Fibroblast of peridontal ligament (primary cell): ENCODE measurements around the gene OGDHL.
"Not testable (repeated sequence)": the region's sequence is repeated elsewhere in the genome, so short reads cannot be mapped to it uniquely, and the experiment has no call there.

Experiments
- DNase-seq: peaks from one replicate; pipeline ENCODE4 v3.0.0-alpha.2; 2010; ENCODE audit errors: extremely low read depth

OGDHL gene

DNA sequence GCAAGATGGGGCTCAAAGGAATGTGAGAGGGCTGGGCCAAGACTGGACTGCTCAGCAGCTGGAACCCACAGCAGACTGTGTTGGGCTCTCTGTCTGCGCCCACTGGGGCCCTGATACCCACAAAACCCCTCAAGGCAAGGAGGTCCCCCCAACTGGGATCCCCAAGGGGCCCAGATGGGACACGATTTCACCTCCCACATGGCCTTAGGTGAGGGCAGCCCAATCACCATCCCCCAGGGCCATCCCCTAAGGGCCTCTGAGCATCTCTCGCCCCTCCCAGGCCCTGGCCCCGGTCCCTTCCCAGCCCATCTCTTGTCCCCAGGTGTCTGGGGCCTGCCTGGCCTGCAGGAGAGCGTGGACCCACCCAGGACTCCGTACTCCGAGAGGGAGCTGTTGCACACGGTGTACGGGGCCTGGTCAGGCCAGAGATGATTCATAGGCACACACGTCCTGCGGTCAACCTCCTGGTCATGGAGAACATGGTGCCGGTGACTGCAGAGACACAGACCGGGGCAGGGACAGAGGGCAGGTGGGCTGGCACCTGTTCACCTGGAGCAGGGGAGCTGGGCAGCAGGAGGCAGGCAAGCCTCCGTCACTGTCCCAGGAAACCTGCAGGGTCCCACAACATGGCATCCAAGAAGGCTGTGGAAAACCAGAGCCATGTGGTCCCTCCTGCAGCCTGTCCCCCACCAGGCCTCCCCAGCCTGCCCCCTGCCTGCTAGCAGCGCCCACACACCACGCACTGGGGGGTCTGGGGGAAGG lies 21.6 kb downstream of the OGDHL start:
- no peak for DNase-seq

DNA sequence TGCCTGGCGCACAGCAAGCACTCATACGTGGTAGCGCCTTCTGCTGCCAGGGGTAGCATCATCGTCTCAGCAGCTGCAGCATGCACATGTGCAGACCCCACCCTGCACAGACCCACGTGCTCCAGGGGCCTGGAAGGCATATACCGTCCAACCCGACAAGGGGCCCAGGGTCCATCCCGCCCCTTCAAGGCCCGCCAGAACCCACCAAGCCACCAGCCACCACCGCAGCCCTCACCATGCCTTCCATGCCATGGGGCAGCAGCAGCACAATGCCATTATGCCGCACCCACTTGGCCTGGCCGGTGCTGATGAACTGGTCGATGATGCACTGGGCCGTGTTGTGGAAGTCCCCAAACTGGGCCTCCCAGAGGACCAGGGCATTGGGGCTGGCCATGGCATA lies 22.7 kb downstream of the OGDHL start:
- no peak for DNase-seq

DNA sequence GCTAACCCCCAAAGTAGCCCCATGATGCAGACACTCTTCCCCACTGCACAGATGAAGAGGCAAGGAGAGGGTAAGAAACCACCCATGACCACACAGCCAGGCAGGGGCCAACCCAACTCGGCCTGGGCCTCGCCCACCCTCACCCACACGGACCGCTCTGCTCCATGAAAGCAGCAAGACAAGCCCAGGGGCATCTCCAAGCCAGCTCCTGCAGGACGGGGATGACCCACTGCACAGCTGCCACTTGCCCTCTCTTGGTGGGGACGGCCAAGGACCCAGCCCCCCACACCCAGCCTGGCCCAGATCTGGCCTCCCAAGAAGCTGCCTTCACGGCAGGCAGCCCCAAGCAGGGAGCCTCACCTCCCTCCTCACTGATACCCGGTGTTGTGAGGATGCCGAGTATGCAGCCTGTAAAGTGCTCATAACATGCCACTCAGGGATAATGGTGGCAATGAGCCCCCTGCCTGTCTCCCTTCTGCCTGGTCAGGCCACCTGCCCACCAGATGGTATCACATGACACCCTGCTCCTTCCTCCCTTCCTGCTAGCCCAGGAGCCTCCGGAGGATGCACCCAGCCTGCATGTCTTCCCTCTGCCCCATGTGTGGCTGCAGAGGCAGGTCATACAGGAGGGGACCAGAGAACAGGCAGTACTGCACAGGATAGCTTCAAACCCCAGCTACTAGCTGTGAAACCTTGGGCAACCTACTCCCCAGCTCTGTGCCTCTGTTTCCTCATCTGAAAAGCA lies 23.3 kb downstream of the OGDHL start:
- no peak for DNase-seq

DNA sequence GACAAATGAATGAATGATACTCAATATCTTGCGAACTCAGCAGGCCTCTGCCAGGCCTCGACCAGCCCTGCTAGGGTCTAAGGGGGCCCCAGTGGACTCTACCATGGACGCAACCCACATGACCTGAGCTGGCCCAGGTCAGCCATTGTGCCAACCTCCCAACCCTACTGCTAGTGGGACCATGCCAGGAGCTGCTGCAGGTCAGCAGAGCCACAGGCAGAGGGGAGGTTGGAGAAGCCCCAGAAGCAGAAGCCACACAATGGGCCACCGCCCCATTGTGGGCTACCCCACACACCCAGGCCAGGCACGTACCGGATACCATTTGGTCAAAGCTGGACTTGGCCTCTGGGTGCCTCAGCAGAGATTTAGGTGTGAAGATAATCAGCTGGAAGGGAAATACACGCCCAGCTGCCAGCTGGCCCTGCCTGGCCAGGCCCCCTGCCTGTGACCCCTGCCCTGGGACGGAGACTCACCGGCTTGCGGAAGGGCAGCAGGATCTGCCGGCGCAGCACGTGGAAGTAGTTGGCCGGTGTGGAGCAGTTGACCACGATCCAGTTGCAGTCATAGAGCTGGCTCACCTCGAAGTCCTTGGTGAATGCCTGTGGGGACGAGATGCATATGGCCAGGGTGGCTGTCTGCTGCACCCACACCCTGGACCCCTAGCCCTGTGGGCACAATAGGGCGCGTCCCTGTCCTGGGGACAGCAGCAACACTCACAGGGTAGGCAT lies 24.5 kb downstream of the OGDHL start:
- DNase-seq, result no peak

DNA sequence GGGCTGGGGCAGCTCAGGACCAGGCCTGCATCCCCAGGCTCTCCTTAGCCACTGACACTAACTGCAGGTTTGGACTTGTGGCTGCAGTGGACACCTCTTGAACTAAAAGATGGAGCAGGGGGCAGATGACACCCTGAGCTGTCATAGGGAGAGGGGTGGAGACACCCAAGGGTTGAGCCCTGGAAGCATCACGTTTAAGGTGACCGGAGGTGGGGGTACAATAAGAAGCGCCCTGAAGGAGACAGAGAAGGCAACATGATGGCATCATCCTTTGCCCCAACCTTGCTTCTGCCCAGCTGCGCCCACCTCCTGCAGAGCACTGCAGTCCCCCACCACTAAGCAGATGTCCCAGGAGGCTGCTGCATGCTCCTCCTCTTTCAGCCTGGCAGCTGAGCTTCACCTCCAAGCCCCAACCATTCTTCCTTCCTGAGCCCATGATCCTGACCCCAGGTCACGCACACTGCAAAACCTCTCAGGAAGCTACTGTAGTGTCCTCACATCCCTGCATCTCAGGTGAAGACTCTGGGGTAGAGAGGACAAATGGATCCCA lies 25.5 kb downstream of the OGDHL start:
- DNase-seq, result no peak

DNA sequence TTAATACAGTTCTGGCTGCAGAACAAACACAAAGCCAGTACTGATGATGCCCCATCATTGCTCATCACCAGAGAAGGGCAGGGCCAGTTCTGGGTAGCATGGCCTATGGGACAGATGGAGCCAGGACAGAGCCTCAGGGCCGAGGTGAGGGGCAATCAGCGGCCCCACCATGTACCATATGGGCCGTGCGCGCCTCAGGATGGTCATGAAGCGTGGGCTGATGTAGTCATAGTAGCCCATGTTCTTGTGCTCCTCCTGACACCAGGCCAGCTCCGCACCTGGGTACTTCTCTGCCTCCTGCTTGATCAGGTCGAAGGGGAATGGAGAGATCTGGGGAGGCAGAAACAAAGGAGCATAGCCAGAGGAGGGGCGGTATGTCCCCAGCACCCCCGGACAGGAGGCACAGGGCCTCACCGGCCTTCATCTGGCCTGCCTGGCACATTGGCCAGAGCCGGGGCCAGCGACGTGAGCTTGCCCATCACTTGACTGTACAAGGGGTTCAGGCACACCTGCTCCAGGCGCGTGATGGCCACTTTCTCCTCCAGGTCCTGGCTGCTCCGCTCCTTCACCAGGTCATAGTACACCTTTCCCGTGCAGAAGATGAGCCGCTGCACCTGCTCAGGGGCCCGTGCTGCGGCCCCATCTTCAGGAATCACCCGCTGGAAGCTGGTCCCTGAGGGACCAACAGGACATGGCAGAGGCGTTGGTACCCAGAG lies 26.1 kb downstream of the OGDHL start:
- no peak for DNase-seq

DNA sequence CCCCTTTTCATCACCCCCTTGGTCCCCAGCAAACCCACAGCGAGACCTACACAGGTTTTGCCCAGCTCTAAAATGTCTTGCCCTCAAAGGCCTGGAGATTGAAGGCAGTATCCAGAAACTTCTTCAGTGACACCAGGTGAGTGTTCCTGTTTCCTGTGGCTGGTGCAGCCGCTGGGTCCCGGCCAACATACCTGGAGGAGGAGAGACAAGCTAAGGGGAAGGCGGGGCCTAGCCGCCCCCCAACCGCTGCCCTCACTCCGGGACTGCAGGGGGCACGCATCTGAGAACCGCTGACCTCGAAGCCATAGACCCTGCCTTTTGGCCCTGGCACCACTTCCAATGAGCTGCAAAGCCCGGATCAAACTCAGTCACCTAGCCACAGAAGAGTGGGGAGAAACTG lies 27.0 kb downstream of the OGDHL start:
- no peak for DNase-seq

DNA sequence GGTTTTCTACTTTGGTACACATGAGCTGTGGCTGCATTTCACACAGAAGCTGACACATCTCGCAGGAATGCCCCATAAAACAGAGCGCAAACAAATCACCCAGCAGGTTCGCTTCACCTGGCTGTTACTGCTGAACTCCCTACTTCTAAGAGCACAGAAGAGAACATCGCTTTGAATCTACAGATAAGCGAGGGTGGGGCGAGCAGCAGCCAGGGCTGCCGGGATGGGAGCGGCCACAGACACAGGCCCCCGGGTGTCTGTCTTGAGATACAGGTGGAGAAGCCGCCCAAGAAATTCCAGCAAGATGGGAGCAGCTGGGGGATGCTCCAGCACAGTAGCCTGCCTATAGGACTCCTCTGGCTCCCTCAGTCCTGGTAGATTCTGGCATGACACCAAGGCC lies 27.4 kb downstream of the OGDHL start:
- DNase-seq, result no peak

DNA sequence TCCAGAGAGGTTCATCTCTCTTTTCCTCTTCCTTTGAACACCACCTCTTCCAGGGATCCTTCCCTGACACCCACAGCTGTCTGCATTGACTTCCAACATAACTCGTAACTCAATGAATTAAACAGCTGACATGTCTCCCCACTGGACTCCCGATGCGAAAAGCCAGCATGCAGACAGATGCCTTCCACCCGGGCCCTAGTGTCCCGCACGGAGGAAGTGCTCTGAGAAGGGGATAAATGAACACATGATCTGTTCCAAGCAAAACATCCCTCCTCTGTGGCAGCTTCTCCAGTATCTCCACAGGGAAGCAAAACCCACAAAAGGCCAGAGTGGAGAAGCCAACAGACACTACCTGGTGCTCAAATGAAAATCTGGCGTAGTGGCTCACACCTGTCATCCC lies 28.3 kb downstream of the OGDHL start:
- no peak for DNase-seq

DNA sequence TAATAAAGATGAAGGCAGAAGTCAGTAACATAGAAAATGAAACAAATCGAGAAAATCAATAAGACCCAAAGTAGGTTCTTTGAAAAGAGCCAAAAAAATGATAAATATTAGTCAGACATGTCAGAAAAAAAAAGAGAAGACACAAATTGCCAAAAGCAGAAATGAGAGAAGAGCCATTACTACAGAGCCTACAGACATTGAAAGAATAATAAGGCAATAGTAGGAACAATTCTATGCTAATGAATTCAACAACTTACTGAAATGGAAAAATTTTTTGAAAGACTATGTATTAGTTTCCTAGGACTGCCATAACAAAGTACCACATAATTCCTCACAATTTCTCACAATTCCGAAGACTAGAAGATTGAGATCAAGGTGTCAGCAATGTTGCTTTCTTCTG lies 35.5 kb downstream of the OGDHL start:
- DNase-seq, result no peak

DNA sequence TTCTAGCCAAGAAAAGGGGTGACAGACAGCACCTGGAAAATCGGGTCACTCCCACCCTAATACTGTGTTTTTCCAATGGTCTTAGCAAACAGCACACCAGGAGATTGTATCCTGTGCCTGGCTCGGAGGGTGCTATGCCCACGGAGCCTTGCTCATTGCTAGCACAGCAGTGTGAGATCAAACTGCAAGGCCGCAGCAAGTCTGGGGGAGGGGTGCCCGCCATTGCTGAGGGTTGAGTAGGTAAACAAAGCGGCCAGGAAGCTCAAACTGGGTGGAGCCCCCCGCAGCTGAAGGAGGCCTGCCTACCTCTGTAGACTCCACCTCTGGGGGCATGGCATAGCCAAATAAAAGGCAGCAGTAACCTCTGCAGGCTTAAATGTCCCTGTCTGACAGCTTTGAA lies 47.0 kb downstream of the OGDHL start:
- DNase-seq, result not testable (repeated sequence)

DNA sequence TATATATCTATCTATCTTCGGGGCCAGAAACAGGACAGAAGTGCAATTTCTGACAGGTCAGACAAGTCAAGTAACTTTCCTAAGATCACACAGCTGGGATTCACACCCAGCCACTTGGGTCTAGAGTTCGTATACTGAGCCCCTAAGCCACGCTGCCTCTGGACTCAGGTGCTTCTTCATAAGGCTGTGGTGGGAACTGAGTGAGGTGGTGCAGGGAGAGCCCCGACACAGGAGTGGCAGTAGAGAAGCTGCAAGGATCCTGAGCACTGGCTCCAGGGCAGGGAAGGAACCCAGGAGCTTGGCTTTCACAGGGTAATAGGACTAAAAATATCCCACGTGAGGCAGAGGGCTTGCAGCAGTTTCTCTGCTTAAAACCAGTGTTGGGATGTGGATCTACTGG lies 48.9 kb downstream of the OGDHL start:
- no peak for DNase-seq

DNA sequence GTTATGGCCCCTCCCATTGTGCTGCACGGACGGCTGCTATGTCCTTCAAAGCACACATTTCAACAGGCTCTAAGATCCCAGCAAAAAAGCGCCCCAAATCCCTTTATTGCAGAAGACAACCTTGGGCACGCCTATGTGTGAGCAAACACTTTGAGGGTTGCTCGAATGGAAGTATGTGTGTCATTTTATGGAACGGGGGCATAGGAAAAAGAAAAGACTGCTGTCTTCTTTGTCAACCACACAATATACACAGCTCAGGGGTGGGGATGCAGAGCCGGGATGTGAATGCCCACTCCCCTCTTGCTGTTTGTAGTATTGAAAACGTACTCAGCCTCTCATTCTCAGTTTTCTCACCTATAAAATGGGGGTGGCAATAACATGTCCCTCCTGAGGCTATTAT lies 50.6 kb downstream of the OGDHL start:
- DNase-seq, result no peak

DNA sequence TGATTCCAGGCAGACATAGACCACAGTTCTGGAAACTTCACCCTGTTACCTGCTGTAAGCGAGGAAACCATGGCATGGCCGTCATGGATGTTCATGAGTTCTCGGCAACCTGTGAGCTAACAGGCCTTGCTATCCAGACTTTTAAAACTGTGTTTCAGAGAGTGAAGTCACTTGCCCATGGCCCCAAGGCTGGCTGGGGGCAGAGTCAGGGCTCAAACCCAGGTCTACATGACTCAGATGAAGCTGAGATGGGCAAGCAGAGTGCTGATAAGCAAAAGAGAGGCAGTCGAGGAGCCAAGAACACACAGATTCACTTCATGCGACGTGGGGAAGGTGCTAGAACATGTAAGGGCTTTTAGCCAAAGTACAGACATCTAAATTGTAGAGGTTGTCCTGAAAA lies 51.2 kb downstream of the OGDHL start:
- DNase-seq, result no peak

DNA sequence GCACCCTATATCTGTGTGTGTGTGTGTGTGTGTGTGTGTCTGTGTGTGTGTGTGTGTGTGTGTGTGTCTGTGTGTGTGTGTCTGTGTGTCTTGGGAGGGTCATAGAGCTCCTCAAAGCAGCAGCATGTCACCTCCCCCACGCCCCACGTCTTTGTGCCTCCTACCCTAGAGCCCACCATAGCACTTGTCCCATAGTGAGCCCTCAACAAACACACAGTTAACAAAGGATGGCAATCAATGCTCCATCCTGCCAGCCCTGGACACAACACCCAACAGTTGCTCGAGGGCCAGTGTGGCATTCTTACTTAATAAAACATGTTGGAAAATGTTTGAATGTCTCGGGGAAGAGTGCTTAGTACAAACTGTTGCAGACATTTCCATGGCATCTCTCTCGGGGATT lies 52.2 kb downstream of the OGDHL start:
- DNase-seq, result no peak

DNA sequence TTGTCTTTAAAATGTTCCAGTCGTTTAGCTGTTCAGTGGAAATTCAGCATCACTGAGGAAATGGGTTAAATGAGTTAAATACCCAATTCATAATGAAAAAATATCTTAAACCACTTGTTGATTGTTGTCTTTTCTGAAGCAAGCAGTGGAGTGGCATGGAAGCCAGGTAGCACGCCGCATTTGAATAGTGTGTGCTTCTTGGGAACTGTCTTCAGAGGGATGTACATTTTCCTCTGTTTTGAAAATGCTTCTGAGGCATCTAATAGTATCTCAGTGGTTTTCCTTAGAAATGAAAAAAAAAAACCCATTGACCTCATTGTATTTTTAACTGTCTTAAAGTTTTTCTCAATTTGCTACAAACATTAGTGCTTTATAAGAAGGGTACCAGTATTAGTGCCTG lies 54.5 kb downstream of the OGDHL start:
- DNase-seq, result no peak

DNA sequence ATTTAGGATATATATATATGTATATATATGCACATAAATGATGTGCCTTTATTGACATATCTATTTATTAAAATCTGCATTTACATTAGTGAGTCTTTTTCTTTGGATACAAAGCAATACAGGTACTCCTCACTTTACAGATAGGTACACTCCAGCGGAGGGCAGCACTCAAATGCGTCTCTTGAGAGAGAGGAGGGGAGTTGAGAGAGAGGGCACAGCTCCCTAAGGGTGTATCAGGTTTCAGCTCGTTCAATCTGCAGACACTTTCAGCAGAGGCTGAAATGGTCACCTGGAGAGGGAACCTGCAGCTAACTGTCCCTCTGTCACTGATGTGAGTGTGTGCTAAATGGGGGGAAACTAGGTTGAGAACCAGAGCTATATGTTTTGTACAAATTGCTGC lies 61.1 kb downstream of the OGDHL start:
- no peak for DNase-seq

DNA sequence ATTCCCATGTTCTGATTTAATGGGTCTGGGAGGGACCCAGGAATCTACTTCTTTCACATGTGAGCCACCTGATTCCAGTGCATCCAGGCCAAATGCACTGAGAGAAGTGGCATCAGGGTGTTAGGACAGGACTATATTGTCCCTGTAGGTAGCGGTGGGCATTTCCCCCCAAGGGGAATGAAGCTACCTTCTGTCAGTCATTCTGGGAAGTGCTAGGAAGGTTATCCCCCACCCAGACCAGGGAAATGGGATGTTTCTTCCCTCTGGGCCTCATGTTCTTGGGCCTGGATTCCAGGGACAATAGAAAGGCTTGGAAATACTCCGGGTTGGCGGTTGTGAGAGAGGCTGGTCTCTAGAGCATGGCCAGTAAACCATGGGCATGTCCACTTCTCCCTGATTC lies 61.9 kb downstream of the OGDHL start:
- no peak for DNase-seq

DNA sequence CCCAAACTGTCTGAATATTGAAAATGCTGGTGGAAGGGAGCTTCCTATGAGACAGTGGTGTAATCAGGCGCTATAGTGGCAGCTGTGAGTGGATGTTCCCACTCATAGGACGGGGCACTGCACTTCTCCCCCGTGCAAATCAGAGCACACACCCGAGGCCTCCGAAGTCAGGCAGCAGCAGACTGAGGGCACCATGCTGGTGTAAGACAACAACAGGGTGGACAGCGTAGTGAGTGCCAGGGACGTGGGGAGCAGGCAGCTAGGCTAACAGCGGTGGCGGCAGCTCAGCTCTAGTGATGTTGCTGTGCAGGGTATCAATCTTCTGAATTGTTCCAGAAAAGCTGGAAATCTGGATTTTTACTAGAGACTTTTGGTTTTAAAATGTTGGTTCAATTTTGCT lies 63.4 kb downstream of the OGDHL start:
- DNase-seq, result no peak

DNA sequence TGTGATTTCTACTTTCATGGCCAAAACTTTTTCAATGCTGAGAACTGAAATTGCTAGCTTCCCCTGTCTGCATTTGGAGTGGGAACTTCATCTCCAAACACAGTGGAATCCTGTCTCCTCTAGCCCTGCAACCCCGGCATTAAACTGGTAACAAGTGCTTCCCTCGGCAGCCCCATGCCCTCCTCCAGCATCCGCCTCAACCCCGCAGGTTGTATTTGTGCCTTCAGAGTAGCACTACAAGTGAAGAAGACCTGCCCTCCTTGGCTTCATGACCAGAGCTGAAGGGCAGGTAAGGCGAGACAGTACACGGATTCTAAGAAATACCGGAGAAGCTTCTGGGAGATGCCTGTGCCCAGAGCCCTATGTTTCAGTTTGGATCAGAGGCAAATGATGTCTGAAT lies 65.8 kb downstream of the OGDHL start:
- DNase-seq, result no peak

DNA sequence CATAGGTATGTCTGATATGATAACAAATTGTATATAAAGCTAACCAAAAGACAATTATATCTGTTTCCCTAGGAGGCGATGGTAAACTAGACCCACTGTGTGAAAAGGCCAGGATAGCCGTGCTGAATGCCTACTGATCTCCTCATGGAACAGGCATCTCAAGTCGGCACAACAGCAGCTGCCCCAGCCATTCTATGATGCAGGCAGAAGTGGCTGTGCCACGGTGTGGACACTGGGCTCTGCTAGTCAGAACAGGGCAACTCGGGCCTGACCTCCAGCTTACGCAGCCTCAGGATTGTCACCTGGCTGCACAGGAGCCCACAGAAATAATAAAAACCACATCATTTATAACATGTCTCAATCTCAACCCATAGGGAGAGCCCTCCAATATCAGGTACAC lies 67.7 kb downstream of the OGDHL start:
- no peak for DNase-seq

DNA sequence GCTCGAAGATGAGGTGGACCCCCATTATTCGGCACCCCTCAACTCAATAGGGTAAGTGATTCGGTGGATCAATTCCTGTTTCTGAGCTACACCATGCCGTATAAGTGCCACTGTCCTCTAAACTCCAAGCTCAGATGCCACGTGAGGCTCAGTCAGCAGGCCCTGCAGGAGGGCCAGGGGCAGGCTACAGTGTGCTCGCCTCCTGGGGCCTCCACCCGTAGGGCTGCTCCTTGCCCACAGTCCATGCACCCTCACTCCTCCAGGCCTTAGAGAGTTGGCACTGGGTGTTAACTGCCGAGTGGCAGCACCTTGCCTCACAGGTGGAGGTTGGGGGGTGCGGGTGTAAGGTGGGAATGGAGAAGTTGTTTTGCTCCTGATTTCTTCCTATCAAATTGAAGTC lies 70.5 kb downstream of the OGDHL start:
- no peak for DNase-seq
